CD4-positive, alpha-beta T cell treated with Interleukin-2 at 100 ng/mL for 4 hours (primary cell): ENCODE measurements around the gene THOC5.
"Not testable (repeated sequence)": the region's sequence is repeated elsewhere in the genome, so short reads cannot be mapped to it uniquely, and the experiment has no call there.

Source experiments
- DNase-seq: peaks from one replicate; pipeline ENCODE4 v3.0.0-alpha.2; 2020; ENCODE audit warnings: low spot score

Gene THOC5

GRCh38 chr22:29559853-29560252 is 6.3 kb upstream of the THOC5 start:
- DNase-seq, result no peak

GRCh38 chr22:29559030-29559429 is 5.5 kb upstream of the THOC5 start:
- DNase-seq, result no peak

GRCh38 chr22:29555065-29555644 is 1.6 kb upstream of the THOC5 start:
- no peak for DNase-seq

- not testable (repeated sequence) for DNase-seq
Observed at GRCh38 chr22:29552357-29552756, 1.2 kb downstream of the THOC5 start.

- no peak for DNase-seq
Observed at GRCh38 chr22:29550005-29550404, 3.6 kb downstream of the THOC5 start.

GRCh38 chr22:29545045-29545444 is 8.5 kb downstream of the THOC5 start:
- not testable (repeated sequence) for DNase-seq

GRCh38 chr22:29541845-29542244 is 11.7 kb downstream of the THOC5 start:
- no peak for DNase-seq

GRCh38 chr22:29539105-29539504 is 14.5 kb downstream of the THOC5 start:
- no peak for DNase-seq

GRCh38 chr22:29536411-29536810 is 17.1 kb downstream of the THOC5 start:
- no peak for DNase-seq

GRCh38 chr22:29531419-29531818 is 22.1 kb downstream of the THOC5 start:
- DNase-seq, result no peak

GRCh38 chr22:29530716-29531115 is 22.8 kb downstream of the THOC5 start:
- no peak for DNase-seq

- DNase-seq, result no peak
Observed at GRCh38 chr22:29528144-29528543, 25.4 kb downstream of the THOC5 start.

- DNase-seq, result peak; percentile 5
Observed at GRCh38 chr22:29524442-29525191, 28.9 kb downstream of the THOC5 start.

GRCh38 chr22:29523761-29524160 is 29.8 kb downstream of the THOC5 start:
- no peak for DNase-seq

GRCh38 chr22:29521526-29521925 is 32.0 kb downstream of the THOC5 start:
- no peak for DNase-seq

GRCh38 chr22:29520851-29521250 is 32.7 kb downstream of the THOC5 start:
- no peak for DNase-seq

- no peak for DNase-seq
Observed at GRCh38 chr22:29519996-29520395, 33.6 kb downstream of the THOC5 start.

- no peak for DNase-seq
Observed at GRCh38 chr22:29518427-29518826, 35.1 kb downstream of the THOC5 start.

GRCh38 chr22:29517215-29517908 is 36.2 kb downstream of the THOC5 start:
- no peak for DNase-seq

- DNase-seq, result no peak
Observed at GRCh38 chr22:29512031-29512430, 41.5 kb downstream of the THOC5 start.

- DNase-seq, result no peak
Observed at GRCh38 chr22:29511126-29511862, 42.3 kb downstream of the THOC5 start.

- DNase-seq, result no peak
Observed at GRCh38 chr22:29510542-29510941, 43.0 kb downstream of the THOC5 start.

GRCh38 chr22:29509815-29510214 is 43.7 kb downstream of the THOC5 start:
- DNase-seq, result no peak
